ENCODE measurements around the gene GPR65. TPM values are rescaled to one million over a fixed set of nuclear protein-coding genes. Genes with fewer than 3 reads are reported as not detected.

GPR65 gene
- total RNA-seq, 1 donor from 2014 or later: not detected

GRCh38 chr14:88049266-88049665 lies 44.3 kb downstream of the GPR65 start:
- Mint-ChIP-seq H3K4me1 (ENCODE audit: unreplicated experiment) (no peaks in the 10 kb centered on the region), H3K4me3 (ENCODE audit: unreplicated experiment) (no peak overlapping the region), H3K27me3 (ENCODE audit: unreplicated experiment) (no peaks in the 10 kb centered on the region), H3K36me3 (ENCODE audit: unreplicated experiment) (no peaks in the 10 kb centered on the region), H3K27ac (ENCODE audit: unreplicated experiment) (no peak overlapping the region), H3K9me3 (ENCODE audit: unreplicated experiment) (peaks cover 4% of the 10 kb centered on the region)
- no peak for DNase-seq (ENCODE audit: extremely low spot score, unreplicated experiment)
- TF ChIP-seq, protein P1, sequence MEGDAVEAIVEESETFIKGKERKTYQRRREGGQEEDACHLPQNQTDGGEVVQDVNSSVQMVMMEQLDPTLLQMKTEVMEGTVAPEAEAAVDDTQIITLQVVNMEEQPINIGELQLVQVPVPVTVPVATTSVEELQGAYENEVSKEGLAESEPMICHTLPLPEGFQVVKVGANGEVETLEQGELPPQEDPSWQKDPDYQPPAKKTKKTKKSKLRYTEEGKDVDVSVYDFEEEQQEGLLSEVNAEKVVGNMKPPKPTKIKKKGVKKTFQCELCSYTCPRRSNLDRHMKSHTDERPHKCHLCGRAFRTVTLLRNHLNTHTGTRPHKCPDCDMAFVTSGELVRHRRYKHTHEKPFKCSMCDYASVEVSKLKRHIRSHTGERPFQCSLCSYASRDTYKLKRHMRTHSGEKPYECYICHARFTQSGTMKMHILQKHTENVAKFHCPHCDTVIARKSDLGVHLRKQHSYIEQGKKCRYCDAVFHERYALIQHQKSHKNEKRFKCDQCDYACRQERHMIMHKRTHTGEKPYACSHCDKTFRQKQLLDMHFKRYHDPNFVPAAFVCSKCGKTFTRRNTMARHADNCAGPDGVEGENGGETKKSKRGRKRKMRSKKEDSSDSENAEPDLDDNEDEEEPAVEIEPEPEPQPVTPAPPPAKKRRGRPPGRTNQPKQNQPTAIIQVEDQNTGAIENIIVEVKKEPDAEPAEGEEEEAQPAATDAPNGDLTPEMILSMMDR (IDR thresholded peaks at IDR 0.05): no peak

DNA sequence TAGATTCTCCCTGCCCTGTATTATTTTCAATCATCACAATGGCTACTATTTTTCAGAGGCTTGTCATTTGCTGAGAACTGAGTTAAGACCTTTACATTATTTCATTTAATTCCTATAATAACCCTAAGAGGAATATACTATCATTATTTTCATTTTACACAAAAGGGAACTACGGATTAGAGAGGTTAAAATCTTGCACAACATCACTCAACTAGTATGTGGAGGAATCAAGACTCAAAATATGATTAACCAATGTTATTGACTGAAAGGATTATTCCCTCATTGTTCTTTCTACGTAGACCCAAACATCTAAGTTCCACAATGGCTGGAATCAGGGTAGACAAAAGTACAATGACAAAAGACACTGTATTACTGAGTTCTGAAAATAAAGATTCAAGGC lies 45.0 kb downstream of the GPR65 start:
- no peak overlapping the region for H3K27ac Mint-ChIP-seq (ENCODE audit: unreplicated experiment)
- no peak for DNase-seq (ENCODE audit: extremely low spot score, unreplicated experiment)
- H3K4me1 Mint-ChIP-seq (ENCODE audit: unreplicated experiment): no peaks in the 10 kb centered on the region
- no peaks in the 10 kb centered on the region for H3K36me3 Mint-ChIP-seq (ENCODE audit: unreplicated experiment)
- no peaks in the 10 kb centered on the region for H3K27me3 Mint-ChIP-seq (ENCODE audit: unreplicated experiment)
- H3K9me3 Mint-ChIP-seq (ENCODE audit: unreplicated experiment): peaks cover 4% of the 10 kb centered on the region
- TF ChIP-seq, protein P1 (IDR thresholded peaks at IDR 0.05): no peak
- H3K4me3 Mint-ChIP-seq (ENCODE audit: unreplicated experiment): no peak overlapping the region

- no peaks in the 10 kb centered on the region for H3K4me1 Mint-ChIP-seq (ENCODE audit: unreplicated experiment)
- DNase-seq (ENCODE audit: extremely low spot score, unreplicated experiment): no peak
Measured at GRCh38 chr14:88060576-88060975, 55.6 kb downstream of the GPR65 start.

GRCh38 chr14:88063811-88064210 lies 58.9 kb downstream of the GPR65 start:
- no peak for DNase-seq (ENCODE audit: extremely low spot score, unreplicated experiment)
- no peaks in the 10 kb centered on the region for H3K36me3 Mint-ChIP-seq (ENCODE audit: unreplicated experiment)
- H3K27ac Mint-ChIP-seq (ENCODE audit: unreplicated experiment): no peak overlapping the region
- peaks cover 5% of the 10 kb centered on the region for H3K9me3 Mint-ChIP-seq (ENCODE audit: unreplicated experiment)
- no peak overlapping the region for H3K4me3 Mint-ChIP-seq (ENCODE audit: unreplicated experiment)
- H3K4me1 Mint-ChIP-seq (ENCODE audit: unreplicated experiment): no peaks in the 10 kb centered on the region
- H3K27me3 Mint-ChIP-seq (ENCODE audit: unreplicated experiment): no peaks in the 10 kb centered on the region
- TF ChIP-seq, protein P1 (IDR thresholded peaks at IDR 0.05): no peak

More at GRCh38 chr14:88060576-88060975, 55.6 kb downstream of the GPR65 start:
- Mint-ChIP-seq H3K4me3 (ENCODE audit: unreplicated experiment) (no peak overlapping the region), H3K27me3 (ENCODE audit: unreplicated experiment) (no peaks in the 10 kb centered on the region), H3K36me3 (ENCODE audit: unreplicated experiment) (no peaks in the 10 kb centered on the region), H3K9me3 (ENCODE audit: unreplicated experiment) (peaks cover 5% of the 10 kb centered on the region), H3K27ac (ENCODE audit: unreplicated experiment) (no peak overlapping the region)
- TF ChIP-seq, protein P1 (IDR thresholded peaks at IDR 0.05): no peak

Other genes starting within 250 kb of the GPR65 start
- 15.8 and 21.3 TPM in 2 replicates for gene GALC, start 12.0 kb upstream of the GPR65 start, total RNA-seq

Data from osteocyte (in vitro differentiated cells).